BE2C (cell line): ENCODE data around the gene RTL5.
A peak's percentile ranks its signal among the peaks of the same experiment; 100 is the strongest.

Experiments used
- DNase-seq: peaks from one replicate; pipeline ENCODE4 v3.0.0-alpha.2; 2020
- H3K27me3 ChIP-seq: fragments of 250-450 bp; sonication (Bioruptor Pico); 2 replicates; pipeline ENCODE4 v1.5.1; 2020; ENCODE audit warnings: mild to moderate bottlenecking
- H3K36me3 ChIP-seq: fragments of 250-450 bp; sonication (Bioruptor Pico); 2 replicates; pipeline ENCODE4 v1.5.1; 2020; ENCODE audit warnings: mild to moderate bottlenecking
- H3K4me1 ChIP-seq: fragments of 250-450 bp; sonication (Bioruptor Pico); 2 replicates; pipeline ENCODE4 v1.5.1; 2020
- H3K4me3 ChIP-seq: 2 replicates; pipeline ENCODE4 v1.5.1; 2011; ENCODE audit warnings: low read depth, low read length
- H3K9me3 ChIP-seq: fragments of 250-450 bp; sonication (Bioruptor Pico); 2 replicates; pipeline ENCODE4 v1.5.1; 2020
- TF ChIP-seq, protein P1 (sequence below): IDR thresholded peaks from 2 replicates; pipeline ENCODE4 v1.5.1; 2012; ENCODE audit warnings: mild to moderate bottlenecking, low read depth, low read length

Gene RTL5

DNA sequence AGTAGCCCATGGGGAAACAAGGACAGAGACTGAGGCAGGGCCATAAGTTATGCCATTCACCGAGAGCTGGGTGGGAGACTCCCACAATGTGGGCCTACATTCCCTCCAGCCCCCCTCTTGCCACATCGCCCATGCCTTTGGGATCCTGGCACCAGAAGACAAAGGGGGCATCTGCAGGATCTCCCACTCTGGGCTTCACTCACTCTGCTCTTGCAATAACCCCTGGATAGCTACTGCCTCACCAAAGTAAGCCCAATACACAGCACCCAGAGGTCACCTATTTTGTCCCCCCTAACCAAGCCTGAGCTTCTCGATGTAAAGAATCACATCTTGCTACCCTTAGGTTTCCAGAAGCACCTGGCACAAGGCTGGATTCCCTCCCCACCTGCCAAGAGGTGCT is 741 bp upstream of the RTL5 start:
- peak overlapping the region; percentile 32 for H3K4me3 ChIP-seq
- peaks cover 57% of the 10 kb centered on the region for H3K36me3 ChIP-seq
- H3K4me1 ChIP-seq: peaks cover 11% of the 10 kb centered on the region
- TF ChIP-seq, protein P1, sequence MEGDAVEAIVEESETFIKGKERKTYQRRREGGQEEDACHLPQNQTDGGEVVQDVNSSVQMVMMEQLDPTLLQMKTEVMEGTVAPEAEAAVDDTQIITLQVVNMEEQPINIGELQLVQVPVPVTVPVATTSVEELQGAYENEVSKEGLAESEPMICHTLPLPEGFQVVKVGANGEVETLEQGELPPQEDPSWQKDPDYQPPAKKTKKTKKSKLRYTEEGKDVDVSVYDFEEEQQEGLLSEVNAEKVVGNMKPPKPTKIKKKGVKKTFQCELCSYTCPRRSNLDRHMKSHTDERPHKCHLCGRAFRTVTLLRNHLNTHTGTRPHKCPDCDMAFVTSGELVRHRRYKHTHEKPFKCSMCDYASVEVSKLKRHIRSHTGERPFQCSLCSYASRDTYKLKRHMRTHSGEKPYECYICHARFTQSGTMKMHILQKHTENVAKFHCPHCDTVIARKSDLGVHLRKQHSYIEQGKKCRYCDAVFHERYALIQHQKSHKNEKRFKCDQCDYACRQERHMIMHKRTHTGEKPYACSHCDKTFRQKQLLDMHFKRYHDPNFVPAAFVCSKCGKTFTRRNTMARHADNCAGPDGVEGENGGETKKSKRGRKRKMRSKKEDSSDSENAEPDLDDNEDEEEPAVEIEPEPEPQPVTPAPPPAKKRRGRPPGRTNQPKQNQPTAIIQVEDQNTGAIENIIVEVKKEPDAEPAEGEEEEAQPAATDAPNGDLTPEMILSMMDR: no peak
- no peak for DNase-seq
- H3K9me3 ChIP-seq: no peaks in the 10 kb centered on the region
- H3K27me3 ChIP-seq: no peaks in the 10 kb centered on the region

DNA sequence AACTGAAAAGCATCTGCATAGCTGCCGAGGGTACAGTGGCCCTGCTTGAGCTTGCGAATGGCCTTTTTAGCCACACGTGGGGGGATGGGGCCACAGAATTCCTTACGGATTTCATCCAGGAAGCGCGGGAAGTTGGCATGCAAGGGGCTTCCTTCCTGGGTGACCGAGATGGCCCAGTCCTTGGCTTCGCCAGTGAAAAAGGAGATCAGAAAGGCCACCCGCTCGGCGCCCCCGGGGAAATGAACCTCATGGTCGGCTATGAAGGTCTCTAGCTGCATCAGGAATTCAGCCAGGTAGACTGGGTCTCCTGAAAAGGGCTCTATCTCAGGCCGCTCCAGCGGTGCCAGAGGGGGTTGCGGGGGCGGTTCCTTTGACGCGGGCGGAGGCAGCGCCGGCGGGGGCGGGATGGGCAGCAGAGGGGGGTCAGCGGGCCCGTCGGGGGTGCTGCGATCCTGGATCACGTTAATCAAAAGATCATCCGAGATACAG is 909 bp downstream of the RTL5 start:
- Histone ChIP-seq H3K4me1 (peaks cover 23% of the 10 kb centered on the region), H3K9me3 (no peaks in the 10 kb centered on the region), H3K4me3 (peak overlapping the region; percentile 74), H3K27me3 (no peaks in the 10 kb centered on the region), H3K36me3 (peaks cover 50% of the 10 kb centered on the region)
- TF ChIP-seq, protein P1: no peak
- DNase-seq: no peak

DNA sequence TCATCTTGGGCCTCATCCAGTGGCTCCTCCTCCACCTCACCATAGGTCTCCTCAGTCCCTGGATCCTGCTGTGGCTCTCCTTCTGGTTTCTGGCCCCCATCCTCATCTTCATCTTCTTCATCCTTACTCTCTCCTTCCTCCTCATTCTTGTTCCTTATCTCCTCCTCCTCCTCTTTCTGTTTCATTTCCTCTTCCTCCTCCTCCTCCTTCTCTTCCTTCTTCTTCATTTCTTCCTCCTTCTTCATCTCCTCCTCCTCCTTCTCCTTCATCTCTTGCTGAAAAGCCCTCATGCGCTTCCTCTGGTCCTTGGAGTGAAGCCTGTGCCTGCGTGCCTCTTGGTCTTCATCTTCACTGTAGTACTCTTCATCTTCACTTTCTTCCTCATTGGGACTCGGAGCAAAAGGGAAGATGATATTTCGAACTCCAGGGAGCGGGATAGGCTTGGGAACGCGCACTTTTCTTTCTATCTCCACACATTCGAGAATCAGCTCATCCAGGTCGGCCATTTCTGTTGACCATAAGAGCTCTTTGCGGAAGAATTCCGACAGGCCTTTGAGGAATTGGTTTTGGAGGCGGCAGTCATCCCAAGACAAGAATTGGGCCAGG is 1.5 kb downstream of the RTL5 start:
- H3K27me3 ChIP-seq: no peaks in the 10 kb centered on the region
- peaks cover 54% of the 10 kb centered on the region for H3K36me3 ChIP-seq
- H3K9me3 ChIP-seq: no peaks in the 10 kb centered on the region
- TF ChIP-seq, protein P1: no peak
- H3K4me3 ChIP-seq: peak overlapping the region; percentile 74
- no peak for DNase-seq
- peaks cover 28% of the 10 kb centered on the region for H3K4me1 ChIP-seq

DNA sequence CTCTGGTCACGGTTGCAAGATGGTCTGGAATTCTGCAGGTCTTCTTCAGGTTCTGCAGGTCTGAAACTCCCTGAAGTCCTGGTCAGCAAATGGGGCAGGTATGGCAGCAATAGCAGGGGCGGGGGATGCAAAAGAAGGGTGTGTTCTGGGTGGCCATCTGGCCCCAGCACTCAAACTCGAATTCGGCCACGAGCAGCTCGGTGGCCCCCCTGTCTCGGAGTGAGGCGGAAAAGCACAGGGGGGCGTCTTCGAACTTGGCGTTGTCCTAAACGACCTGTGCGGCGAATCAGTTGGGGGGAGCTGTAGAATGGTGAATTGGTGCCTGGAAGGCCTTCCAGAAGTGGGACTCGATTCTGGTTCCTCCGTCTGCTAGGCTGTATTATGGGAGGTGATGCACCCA is 2.1 kb downstream of the RTL5 start:
- DNase-seq: no peak
- Histone ChIP-seq H3K9me3 (no peaks in the 10 kb centered on the region), H3K27me3 (no peaks in the 10 kb centered on the region), H3K36me3 (peaks cover 53% of the 10 kb centered on the region), H3K4me1 (peaks cover 33% of the 10 kb centered on the region), H3K4me3 (peak overlapping the region; percentile 74)
- TF ChIP-seq, protein P1: no peak

- peak; percentile 47 for DNase-seq
- peaks cover 46% of the 10 kb centered on the region for H3K36me3 ChIP-seq
- TF ChIP-seq, protein P1: peak; percentile 53
- no peaks in the 10 kb centered on the region for H3K9me3 ChIP-seq
- no peaks in the 10 kb centered on the region for H3K27me3 ChIP-seq
- H3K4me1 ChIP-seq: peaks cover 41% of the 10 kb centered on the region
- H3K4me3 ChIP-seq: peak overlapping the region; percentile 51
Measured at GRCh38 chrX:72128881-72129280, 2.8 kb downstream of the RTL5 start.

DNA sequence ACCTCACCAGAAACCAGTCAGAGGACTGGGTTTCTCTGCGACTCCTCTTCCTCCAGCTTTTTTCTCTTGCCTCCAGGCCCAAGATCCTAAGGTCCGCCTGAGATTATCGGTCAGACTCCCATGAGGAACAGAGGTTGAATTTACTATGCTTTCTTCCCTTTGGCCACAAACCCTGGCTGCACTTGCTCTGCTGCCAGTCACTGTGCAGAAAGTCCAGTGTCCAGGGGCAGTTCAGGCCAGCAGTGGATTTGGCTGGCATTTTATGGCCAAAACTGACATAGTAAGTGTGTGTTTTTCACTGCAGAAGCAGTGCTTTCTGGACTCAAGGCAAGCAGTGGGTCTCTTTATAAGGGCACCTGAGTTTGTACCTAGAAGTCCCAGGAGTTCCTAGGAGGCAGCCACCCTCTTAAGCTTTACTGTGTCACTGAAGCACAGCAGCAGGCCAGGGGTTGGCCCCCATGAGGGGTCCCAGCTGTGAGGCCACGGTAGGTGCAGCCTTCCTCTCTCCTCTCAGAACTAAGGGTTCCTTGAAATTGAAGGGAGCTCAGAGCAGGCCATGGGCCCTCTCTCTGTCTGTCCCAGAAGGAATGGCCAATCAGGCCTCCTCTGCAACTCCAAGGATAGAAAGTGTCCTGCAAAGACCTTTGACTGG is 3.4 kb downstream of the RTL5 start:
- Histone ChIP-seq H3K9me3 (no peaks in the 10 kb centered on the region), H3K36me3 (peaks cover 40% of the 10 kb centered on the region), H3K4me1 (peaks cover 46% of the 10 kb centered on the region), H3K4me3 (peak overlapping the region; percentile 51), H3K27me3 (no peaks in the 10 kb centered on the region)
- no peak for DNase-seq
- TF ChIP-seq, protein P1: no peak
